Measurements from ENCODE around the gene CCR2.

- TF ChIP-seq CTCF (conservative IDR thresholded peaks at IDR 0.05) (no peak), EZH2 (IDR thresholded peaks at IDR 0.05; ENCODE audit: low read depth) (no peak)
Measured at GRCh38 chr3:46380471-46381221, 26.7 kb downstream of the CCR2 start.
